Head of caudate nucleus (tissue), 42 donors: ENCODE results near the gene NXPH3.
"Not testable (repeated sequence)": the region's sequence is repeated elsewhere in the genome, so short reads cannot be mapped to it uniquely, and the experiment has no call there.

Source experiments
- DNase-seq, 42 donors: peaks; one replicate each; pipeline versions ENCODE4 v3.0.0 to v3.0.0-alpha.2; 2020 to 2021; ENCODE audit warnings: mixed read lengths in 7 of 42
- intact Hi-C: fragments of 100-400 bp; cut with DNase I; formaldehyde crosslinking; loops from one replicate; pipeline ENCODE4 v1.15.0; 2022

Gene NXPH3

GRCh38 chr17:49552070-49552751 is 23.5 kb upstream of the NXPH3 start:
- DNase-seq: peak in 1 of 42 donors; percentile 12
- intact Hi-C loops: loop anchor here (5.0 to 10.0 kb wide), 2 partner anchors 55 to 147 kb away; partner anchors contain the start of gene NGFR

GRCh38 chr17:49553676-49554335 is 21.9 kb upstream of the NXPH3 start:
- DNase-seq: peak in 1 of 42 donors; percentile 10
- intact Hi-C loops: loop anchor here (5.0 to 10.0 kb wide), 2 partner anchors 57 to 149 kb away; partner anchors contain the start of gene NGFR

GRCh38 chr17:49554694-49555494 is 20.8 kb upstream of the NXPH3 start:
- DNase-seq: peak in 2 of 42 donors; percentile 19 to 21
- intact Hi-C loops: loop anchor here (5.0 to 10.0 kb wide), 3 partner anchors 58 to 150 kb away; partner anchors contain the start of gene NGFR

- intact Hi-C loops: loop anchor here (5.0 to 10.0 kb wide), 2 partner anchors 118 to 151 kb away; no protein-coding TSS in a partner anchor
- peak in 3 of 42 donors; percentile 24 to 38 (median 34) for DNase-seq
These were observed 20.0 kb upstream of the NXPH3 start for GRCh38 chr17:49555495-49556222.

- DNase-seq: peak; percentile 45 to 92 (median 84)
- intact Hi-C loops: loop anchor here (5.0 to 10.0 kb wide), 2 partner anchors 119 to 152 kb away; no protein-coding TSS in a partner anchor
These were observed 19.3 kb upstream of the NXPH3 start for GRCh38 chr17:49556223-49556943.

GRCh38 chr17:49557312-49558024 is 18.2 kb upstream of the NXPH3 start:
- intact Hi-C loops: loop anchor here (5.0 to 10.0 kb wide), 2 partner anchors 120 to 153 kb away; no protein-coding TSS in a partner anchor
- peak in 23 of 42 donors; percentile 31 to 71 (median 49) for DNase-seq

- DNase-seq: no peak
- intact Hi-C loops: no loop called here
These were observed 11.0 kb upstream of the NXPH3 start for GRCh38 chr17:49564638-49565037.

- intact Hi-C loops: no loop called here
- peak in 41 of 42 donors; percentile 29 to 85 (median 70) for DNase-seq
These were observed 9.7 kb upstream of the NXPH3 start for GRCh38 chr17:49565948-49566491.

GRCh38 chr17:49566668-49567071 is 9.0 kb upstream of the NXPH3 start:
- DNase-seq: no peak
- intact Hi-C loops: no loop called here

GRCh38 chr17:49567104-49567521 is 8.6 kb upstream of the NXPH3 start:
- intact Hi-C loops: no loop called here
- DNase-seq: no peak

GRCh38 chr17:49567871-49568694 is 7.6 kb upstream of the NXPH3 start:
- intact Hi-C loops: loop anchor here (2.0 kb wide), 1 partner anchor 127 kb away; no protein-coding TSS in a partner anchor
- DNase-seq: peak; percentile 79 to 96 (median 89)

GRCh38 chr17:49568695-49569047 is 7.0 kb upstream of the NXPH3 start:
- intact Hi-C loops: loop anchor here (2.0 kb wide), 1 partner anchor 126 kb away; no protein-coding TSS in a partner anchor
- not testable (repeated sequence) for DNase-seq

GRCh38 chr17:49570540-49571242 is 5.0 kb upstream of the NXPH3 start:
- intact Hi-C loops: no loop called here
- DNase-seq: no peak

- DNase-seq: no peak
- intact Hi-C loops: no loop called here
These were observed 4.4 kb upstream of the NXPH3 start for GRCh38 chr17:49571283-49571682.

- DNase-seq: no peak
These were observed 3.9 kb upstream of the NXPH3 start for GRCh38 chr17:49571764-49572163.

More at GRCh38 chr17:49571764-49572163, 3.9 kb upstream of the NXPH3 start:
- intact Hi-C loops: no loop called here
